GM12878 (cell line): ENCODE data around the gene LRTM2. TPM values are rescaled to one million over a fixed set of nuclear protein-coding genes. Genes with fewer than 3 reads are reported as not detected.

Experiments
- ATAC-seq: fragments of 200-7000 bp; cut with Tn5 transposase; 3 replicates; pipeline ENCODE4 v1.9.1; 2020; ENCODE audit warnings: mild to moderate bottlenecking, moderate library complexity
- Bru-seq: library from RNA; stranded (reverse); fragments of 400-500 nt; gene quantifications from one replicate; lab custom pipeline; 2021; lab: Mats Ljungman, UMichigan
- BruChase-seq, 2 experiments: library from RNA; stranded (reverse); fragments of 400-500 nt; gene quantifications; one replicate each; lab custom pipeline; 2021; lab: Mats Ljungman, UMichigan
- BruUV-seq: library from RNA; stranded (reverse); fragments of 400-500 nt; replicated peaks from 2 replicates; lab custom pipeline; 2021; lab: Mats Ljungman, UMichigan
- CTCF ChIA-PET: fragments of 300-600 bp; sonication (Branson Sonifier 250); formaldehyde crosslinking; extraction: SDS; loops from one replicate; lab custom pipeline; 2021; ENCODE audit warnings: inconsistent platforms; lab: Yijun Ruan, JAX
- POLR2A ChIA-PET: fragments of 350-600 bp; formaldehyde crosslinking; extraction: SDS; loops from one replicate; lab custom pipeline; 2021; ENCODE audit warnings: inconsistent platforms; lab: Charles Lee
- RAD21 ChIA-PET: fragments of 300-600 bp; sonication (Branson Sonifier 250); formaldehyde crosslinking; loops from one replicate; lab custom pipeline; 2023; ENCODE audit warnings: antibody characterized with exemption; ENCODE audit not compliant: unreplicated experiment; lab: Charles Lee
- SMC1A ChIA-PET: fragments of 300-600 bp; sonication (Branson Sonifier 250); formaldehyde crosslinking; loops from one replicate; lab custom pipeline; 2023; ENCODE audit not compliant: unreplicated experiment, uncharacterized antibody; lab: Charles Lee
- DNase-seq: peaks from one replicate; pipeline ENCODE4 v3.0.0-alpha.2; 2011; ENCODE audit warnings: low read depth, low spot score
- FAIRE-seq: peaks from 3 replicates; lab custom pipeline; 2011; peaks lifted over from hg19 to GRCh38; lab: Jason Lieb, UNC
- H2AFZ ChIP-seq: 2 replicates; pipeline ENCODE4 v1.6.0; 2011; ENCODE audit warnings: low read depth, low read length, control low read depth; ENCODE audit not compliant: control insufficient read depth
- H3K27ac ChIP-seq: 2 replicates; pipeline ENCODE4 v1.5.1; 2011; ENCODE audit warnings: control low read depth; ENCODE audit not compliant: control insufficient read depth, insufficient read depth
- H3K27me3 ChIP-seq, 2 experiments: replicated peaks in 1 of 2; 2 replicates each; pipeline versions ENCODE4 v1.6.0 to v1.6.1; 2011; ENCODE audit warnings: low read length in 1 of 2; ENCODE audit not compliant: control insufficient read depth in 2 of 2, insufficient read depth in 2 of 2
- H3K36me3 ChIP-seq, 2 experiments: 2 replicates each; pipeline ENCODE4 v1.5.1; 2011; ENCODE audit warnings: low read length in 1 of 2; ENCODE audit not compliant: control insufficient read depth in 2 of 2, insufficient read depth in 2 of 2
- H3K4me1 ChIP-seq: 2 replicates; pipeline ENCODE4 v1.6.1; 2011; ENCODE audit warnings: mild to moderate bottlenecking, low read length, moderate library complexity, mixed read lengths; ENCODE audit not compliant: control insufficient read depth, insufficient read depth
- H3K4me2 ChIP-seq: 2 replicates; pipeline ENCODE4 v1.6.0; 2011; ENCODE audit warnings: control low read depth; ENCODE audit not compliant: control insufficient read depth, insufficient read depth
- H3K4me3 ChIP-seq: fragments of 200-600 bp; sonication (generic); 2 replicates; pipeline ENCODE4 v1.5.1; 2016
- H3K79me2 ChIP-seq: 2 replicates; pipeline ENCODE4 v1.6.0; 2011; ENCODE audit warnings: low read length; ENCODE audit not compliant: control insufficient read depth, insufficient read depth
- H3K9ac ChIP-seq: 2 replicates; pipeline ENCODE4 v1.8.0; 2011; ENCODE audit warnings: low read length, control low read depth, mixed read lengths; ENCODE audit not compliant: control insufficient read depth, insufficient read depth
- H3K9me3 ChIP-seq: replicated peaks from 3 replicates; pipeline ENCODE4 v1.5.1; 2011; ENCODE audit warnings: mild to moderate bottlenecking, low read length; ENCODE audit not compliant: control insufficient read depth, insufficient read depth
- H4K20me1 ChIP-seq: 2 replicates; pipeline ENCODE4 v1.6.0; 2011; ENCODE audit not compliant: control insufficient read depth, insufficient read depth
- BHLHE40 ChIP-seq, 2 experiments: fragments of 450-650 bp in 1 of 2; IDR thresholded peaks; 2 replicates each; pipeline ENCODE4 v1.6.1; 2011 to 2017; ENCODE audit warnings: low read depth in 2 of 2, borderline replicate concordance in 1 of 2, improper control_type of control experiment in 1 of 2, low read length in 1 of 2, mild to moderate bottlenecking in 1 of 2
- CBX3 ChIP-seq: fragments of 200-600 bp; sonication (generic); IDR thresholded peaks from 2 replicates; pipeline ENCODE4 v1.6.1; 2016; ENCODE audit warnings: low read depth, borderline replicate concordance
- CEBPB ChIP-seq, 2 experiments: fragments of 150-350 bp in 1 of 2; IDR thresholded peaks; 2 replicates each; pipeline ENCODE4 v1.6.1; 2012 to 2014; ENCODE audit warnings: low read depth in 2 of 2, low read length in 2 of 2, borderline replicate concordance in 1 of 2, inconsistent platforms in 1 of 2
- EZH2 ChIP-seq: IDR thresholded peaks from 2 replicates; pipeline ENCODE4 v1.6.1; 2012; ENCODE audit warnings: low read depth, mild to moderate bottlenecking, control low read depth, inconsistent platforms, low read length, borderline replicate concordance; ENCODE audit not compliant: control insufficient read depth
- FOXK2 ChIP-seq: fragments of 450-650 bp; IDR thresholded peaks from 2 replicates; pipeline ENCODE4 v1.6.1; 2017; ENCODE audit warnings: mild to moderate bottlenecking, moderate library complexity
- HCFC1 ChIP-seq: fragments of 150-350 bp; IDR thresholded peaks from 2 replicates; pipeline ENCODE4 v1.6.1; 2014; ENCODE audit warnings: low read length
- HDAC6 ChIP-seq: fragments of 200-600 bp; sonication (generic); IDR thresholded peaks from one replicate; pipeline ENCODE4 v1.8.0; 2017; ENCODE audit warnings: antibody characterized with exemption; ENCODE audit not compliant: unreplicated experiment
- KDM1A ChIP-seq: fragments of 200-600 bp; sonication (generic); IDR thresholded peaks from 2 replicates; pipeline ENCODE4 v1.6.1; 2016; ENCODE audit warnings: borderline replicate concordance
- NFXL1 ChIP-seq: fragments of 450-650 bp; IDR thresholded peaks from 2 replicates; pipeline ENCODE4 v1.6.1; 2017; ENCODE audit warnings: antibody characterized with exemption, mild to moderate bottlenecking, borderline replicate concordance
- PAX5 ChIP-seq: IDR thresholded peaks from 2 replicates; pipeline ENCODE4 v1.6.1; 2011; ENCODE audit warnings: low read depth, low read length, borderline replicate concordance
- POLR2AphosphoS5 ChIP-seq: IDR thresholded peaks from 2 replicates; pipeline ENCODE4 v1.6.1; 2011; ENCODE audit warnings: mild to moderate bottlenecking, low read length, inconsistent platforms
- RB1 ChIP-seq: fragments of 450-650 bp; formaldehyde crosslinking; IDR thresholded peaks from 2 replicates; pipeline ENCODE4 v1.6.1; 2017; ENCODE audit warnings: mild to moderate bottlenecking, borderline replicate concordance
- SIX5 ChIP-seq: IDR thresholded peaks from 2 replicates; pipeline ENCODE4 v1.6.1; 2011; ENCODE audit warnings: mild to moderate bottlenecking, low read depth, low read length, moderate library complexity; ENCODE audit not compliant: severe bottlenecking
- SP1 ChIP-seq: IDR thresholded peaks from one replicate; pipeline ENCODE4 v1.6.1; 2011; ENCODE audit warnings: low read depth, low read length
- TCF7 ChIP-seq: IDR thresholded peaks from 2 replicates; pipeline ENCODE4 v1.6.1; 2014; ENCODE audit warnings: antibody characterized with exemption, borderline replicate concordance
- WGBS: methylation state at CpG from one replicate; pipeline ENCODE4 v1.1.6; 2016; ENCODE audit warnings: low lambda C conversion rate; ENCODE audit not compliant: insufficient replicate concordance, insufficient coverage; ENCODE audit errors: missing lambda C conversion rate; 5-methylcytosine and 5-hydroxymethylcytosine counted together
- in situ Hi-C: fragments of 300-500 bp; cut with MboI; formaldehyde crosslinking; loops from 9 replicates; pipeline ENCODE4 v1.14.3; 2018; ENCODE audit warnings: mixed read lengths
- intact Hi-C: fragments of 100-400 bp; cut with micrococcal nuclease; formaldehyde crosslinking; loops from one replicate; pipeline ENCODE4 v1.14.2; 2022; ENCODE audit not compliant: unreplicated experiment
- long read RNA-seq, 2 experiments: library from polyadenylated mRNA; unstranded; transcript quantifications; one replicate each; pipeline ENCODE4 v2.0.0, GENCODE V29; 2019 to 2020
- polyA minus RNA-seq, 3 experiments: library from RNA; depleted of rRNA, polyadenylated mRNA; stranded (reverse); fragments of >200 nt; gene quantifications; 2 replicates each; pipeline ENCODE4 v1.2.3, GENCODE V29; 2011
- polyA plus RNA-seq, 11 experiments: library from polyadenylated mRNA; depleted of rRNA in 4 of 11; unstranded in 6 of 11; stranded (reverse) in 5 of 11; fragments of >200 nt; fragmentation: Nextera tagmentation in 4 of 11; fragmentation: Illumina TruSeq in 1 of 11; extraction: Ambion mirVana in 4 of 11; extraction: Trizol in 1 of 11; gene quantifications; 1 replicate in 1 of 11; 2 replicates in 10 of 11; pipeline versions ENCODE4 v1.2.1 to v1.2.3, GENCODE V29; 2011 to 2016; ENCODE audit warnings: inconsistent platforms in 2 of 11, missing spikeins in 2 of 11, low read depth in 1 of 11
- total RNA-seq, 4 experiments: library from RNA; depleted of rRNA in 3 of 4; stranded (reverse); fragments of >200 nt in 3 of 4; fragmentation: Illumina TruSeq in 1 of 4; extraction: Trizol in 1 of 4; gene quantifications; 2 replicates each; pipeline versions ENCODE4 v1.2.1 to v1.2.3, GENCODE V29; 2013 to 2021
- TF ChIP-seq, protein P1 (sequence below): IDR thresholded peaks from 2 replicates; pipeline ENCODE4 v1.6.1; 2011; ENCODE audit warnings: borderline replicate concordance, low read depth, mild to moderate bottlenecking, moderate library complexity, mixed read lengths, low read length; ENCODE audit not compliant: insufficient read depth; ENCODE audit errors: extremely low read length
- TF ChIP-seq, protein P2 (sequence below): IDR thresholded peaks from 2 replicates; pipeline ENCODE4 v1.6.1; 2011; ENCODE audit warnings: mild to moderate bottlenecking, low read depth, low read length, moderate library complexity; ENCODE audit not compliant: insufficient replicate concordance

The LRTM2 gene
- not detected in 2 replicates for total RNA-seq (2013; cell fraction: nucleolus; rRNA removed)
- total RNA-seq (2014; rRNA removed) (not detected in 2 replicates), total RNA-seq (2014; rRNA removed; fragmentation: Illumina TruSeq; extraction: Trizol) (not detected in 2 replicates), total RNA-seq (2021) (not detected in 2 replicates), polyA plus RNA-seq (2011; rRNA removed) (0.05 TPM in 1 of 2 replicates, not detected in the other), polyA plus RNA-seq (2014; fragmentation: Illumina TruSeq; extraction: Trizol) (not detected in 2 replicates), polyA plus RNA-seq (2014; fragmentation: Nextera tagmentation; extraction: Ambion mirVana) (not detected), polyA plus RNA-seq (2014; rRNA removed) (not detected in 2 replicates), polyA plus RNA-seq (2016; fragmentation: Nextera tagmentation; extraction: Ambion mirVana) (not detected), polyA minus RNA-seq (2011; rRNA and poly(A)+ RNA removed) (0.15 TPM in 1 of 2 replicates, not detected in the other), Bru-seq, nascent RNA (percentile 5 among the genes with signal in this experiment), BruChase-seq, experiment 1, labeled RNA remaining after a 6-hour chase (not detected), BruChase-seq, experiment 2, labeled RNA remaining after a 2-hour chase (percentile 14 among the genes with signal in this experiment)
- polyA plus RNA-seq (2011; ENCODE audit: low read depth): not detected
- polyA plus RNA-seq (2011; cell fraction: cytosol; rRNA removed): 0.03 and 0.06 TPM in 2 replicates
- polyA plus RNA-seq (2011; cell fraction: nucleus; rRNA removed): 0.12 and 0.18 TPM in 2 replicates
- not detected in 2 replicates for polyA plus RNA-seq (2012)
- polyA minus RNA-seq (2011; cell fraction: cytosol; rRNA and poly(A)+ RNA removed): not detected in 2 replicates
- not detected in 2 replicates for polyA minus RNA-seq (2011; cell fraction: nucleus; rRNA and poly(A)+ RNA removed)
- long read RNA-seq, experiment 1: 0 reads
- long read RNA-seq, experiment 2: 0 reads

DNA sequence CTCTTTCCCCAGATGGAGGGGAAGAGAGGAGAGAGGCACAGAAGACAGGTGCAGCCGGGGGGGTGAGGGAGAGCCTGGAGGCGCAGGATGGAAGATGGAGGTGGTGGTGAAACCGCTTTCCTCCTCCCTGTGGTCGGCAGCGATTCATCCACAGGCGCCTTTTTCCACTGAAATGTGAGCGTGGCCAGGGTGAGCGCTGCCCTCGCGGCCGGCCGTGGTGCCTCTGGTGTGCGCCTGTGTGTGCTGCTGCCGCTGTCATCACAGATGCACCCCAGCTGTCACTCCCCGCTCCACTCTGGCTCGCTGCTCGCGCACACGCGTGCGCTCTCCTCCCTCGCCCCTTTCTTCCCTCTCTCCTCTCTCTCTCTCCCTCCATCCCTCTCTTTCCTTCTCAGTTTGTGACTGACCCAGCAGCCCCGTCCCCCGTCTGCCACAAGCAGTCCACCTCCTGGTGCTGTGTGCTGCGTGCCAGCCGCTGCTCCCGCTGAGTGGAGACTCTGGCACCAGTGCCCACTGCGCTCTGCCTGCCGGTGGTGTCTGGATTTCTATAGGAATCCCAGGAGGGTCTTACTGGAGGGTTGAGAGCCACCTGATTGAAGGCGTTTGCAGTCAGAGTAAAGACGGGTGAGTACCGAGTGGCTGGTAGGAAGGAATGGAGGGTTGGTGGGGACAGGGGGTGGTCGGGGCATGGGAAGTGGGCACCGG is at the start of gene LRTM2:
Gene LRTM2 (plus strand): TSS at position 375 of the 705 bp plus-strand sequence. CDS start 7,584 bp downstream, outside the sequence.
- H3K4me1 ChIP-seq: no peaks in the 10 kb centered on the region
- BruUV-seq: no TSS peak
- in situ Hi-C loops: no loop called here
- peaks cover 8 to 11% of the 10 kb centered on the region in 2 experiments; a peak in 3 of 4 replicates for H3K27me3 ChIP-seq
- no peaks in the 10 kb centered on the region for H3K36me3 ChIP-seq
- H3K4me2 ChIP-seq: no peak within 1 kb of the TSS
- WGBS: 38% methylated on average over 30 of the region's 34 CpGs
- H3K27ac ChIP-seq: no peak within 1 kb of the TSS
- intact Hi-C loops: no loop called here
- no peak within 1 kb of the TSS for H3K9ac ChIP-seq
- DNase-seq (no peak), ATAC-seq (no peak), FAIRE-seq (no peak)
- no peak within 1 kb of the TSS for H2AFZ ChIP-seq
- RAD21 ChIA-PET: no interaction called here
- H3K9me3 ChIP-seq: no peaks in the 10 kb centered on the region
- SMC1A ChIA-PET: no interaction called here
- no peaks in the 10 kb centered on the region for H4K20me1 ChIP-seq
- CTCF ChIA-PET: interaction anchor here (0.9 kb wide), 1 partner anchor 115 kb away, joined by 3 read pairs; no protein-coding TSS in a partner anchor
- POLR2A ChIA-PET: no interaction called here
- no peak within 1 kb of the TSS for H3K4me3 ChIP-seq
- H3K79me2 ChIP-seq: no peaks in the 10 kb centered on the region
- TF ChIP-seq HCFC1 (no peak), POLR2AphosphoS5 (no peak), CBX3 (no peak), SIX5 (no peak), TCF7 (no peak), RB1 (no peak), EZH2 (no peak), HDAC6 (no peak), KDM1A (no peak), PAX5 (no peak), BHLHE40 (IDR thresholded peaks at IDR 0.05; ENCODE audit: borderline replicate concordance in 1 of 2, low read depth in 2 of 2, low read length in 1 of 2) (no peak), SP1 (no peak), NFXL1 (no peak), FOXK2 (no peak), CEBPB (IDR thresholded peaks at IDR 0.05; ENCODE audit: borderline replicate concordance in 1 of 2, low read depth in 2 of 2, low read length in 2 of 2) (no peak)
- TF ChIP-seq, protein P1, sequence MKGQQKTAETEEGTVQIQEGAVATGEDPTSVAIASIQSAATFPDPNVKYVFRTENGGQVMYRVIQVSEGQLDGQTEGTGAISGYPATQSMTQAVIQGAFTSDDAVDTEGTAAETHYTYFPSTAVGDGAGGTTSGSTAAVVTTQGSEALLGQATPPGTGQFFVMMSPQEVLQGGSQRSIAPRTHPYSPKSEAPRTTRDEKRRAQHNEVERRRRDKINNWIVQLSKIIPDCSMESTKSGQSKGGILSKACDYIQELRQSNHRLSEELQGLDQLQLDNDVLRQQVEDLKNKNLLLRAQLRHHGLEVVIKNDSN: no peak
- TF ChIP-seq, protein P2, sequence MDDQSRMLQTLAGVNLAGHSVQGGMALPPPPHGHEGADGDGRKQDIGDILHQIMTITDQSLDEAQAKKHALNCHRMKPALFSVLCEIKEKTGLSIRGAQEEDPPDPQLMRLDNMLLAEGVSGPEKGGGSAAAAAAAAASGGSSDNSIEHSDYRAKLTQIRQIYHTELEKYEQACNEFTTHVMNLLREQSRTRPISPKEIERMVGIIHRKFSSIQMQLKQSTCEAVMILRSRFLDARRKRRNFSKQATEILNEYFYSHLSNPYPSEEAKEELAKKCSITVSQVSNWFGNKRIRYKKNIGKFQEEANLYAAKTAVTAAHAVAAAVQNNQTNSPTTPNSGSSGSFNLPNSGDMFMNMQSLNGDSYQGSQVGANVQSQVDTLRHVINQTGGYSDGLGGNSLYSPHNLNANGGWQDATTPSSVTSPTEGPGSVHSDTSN: no peak
